HG03432 (cell line): ENCODE measurements around the gene DPYD.
"Not testable (repeated sequence)": the region's sequence is repeated elsewhere in the genome, so short reads cannot be mapped to it uniquely, and the experiment has no call there.

Experiments used
- ATAC-seq: cut with Tn5 transposase; IDR thresholded peaks from one replicate; pipeline ENCODE4 v1.9.1; 2021; ENCODE audit warnings: mild to moderate bottlenecking, moderate library complexity; ENCODE audit not compliant: unreplicated experiment

The DPYD gene

DNA sequence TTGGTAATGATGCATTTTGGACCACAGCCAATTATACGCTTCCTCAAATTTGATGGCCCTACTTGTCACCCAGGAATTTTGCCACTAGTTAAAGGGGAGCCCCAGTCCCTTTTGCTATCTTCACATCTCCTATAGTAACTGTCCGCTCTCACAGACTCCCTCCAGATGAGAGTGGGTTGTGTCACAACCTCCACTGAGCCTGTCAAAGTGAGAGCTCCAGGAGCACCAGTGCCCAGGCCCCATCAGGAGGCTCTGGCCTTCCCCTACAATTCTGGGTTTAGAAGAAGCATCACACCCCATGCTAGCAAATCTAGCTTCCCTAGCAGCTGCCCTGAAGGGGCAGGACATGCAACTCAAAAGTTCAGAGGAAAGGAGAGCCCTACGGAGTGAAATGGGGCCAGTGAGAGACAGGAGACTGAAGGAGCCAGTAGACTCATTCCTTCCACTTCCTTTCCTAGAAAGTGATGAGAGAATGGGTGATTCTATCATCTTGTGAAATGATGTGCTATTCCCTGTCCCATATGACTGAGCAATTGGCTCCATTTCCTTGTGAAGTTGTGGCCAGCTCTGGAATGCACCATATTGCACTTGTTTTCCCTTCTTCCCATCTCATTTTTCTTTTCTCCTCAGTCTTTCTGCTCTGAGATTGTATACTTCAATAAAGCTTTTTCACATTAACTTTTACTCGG lies 541.3 kb downstream of the DPYD start:
- ATAC-seq: no peak

DNA sequence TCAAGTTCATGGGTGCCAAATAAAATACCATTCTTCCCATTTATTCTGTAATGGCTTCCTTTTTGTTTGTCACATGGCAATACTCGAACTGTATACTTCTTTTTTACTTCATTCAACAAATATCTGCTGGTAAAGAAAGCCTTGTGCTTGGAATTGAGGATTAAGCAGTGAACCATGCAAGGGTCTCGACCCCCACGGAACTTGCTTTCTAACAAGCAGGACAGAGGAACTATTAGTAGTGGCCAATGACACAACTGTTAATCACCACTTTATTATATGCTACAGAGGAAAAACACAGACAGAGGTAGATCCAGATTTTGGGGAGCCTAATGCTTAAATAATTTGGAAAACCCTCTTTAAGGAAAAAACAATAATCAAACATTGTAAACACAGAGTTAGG lies 542.2 kb downstream of the DPYD start:
- ATAC-seq: no peak

DNA sequence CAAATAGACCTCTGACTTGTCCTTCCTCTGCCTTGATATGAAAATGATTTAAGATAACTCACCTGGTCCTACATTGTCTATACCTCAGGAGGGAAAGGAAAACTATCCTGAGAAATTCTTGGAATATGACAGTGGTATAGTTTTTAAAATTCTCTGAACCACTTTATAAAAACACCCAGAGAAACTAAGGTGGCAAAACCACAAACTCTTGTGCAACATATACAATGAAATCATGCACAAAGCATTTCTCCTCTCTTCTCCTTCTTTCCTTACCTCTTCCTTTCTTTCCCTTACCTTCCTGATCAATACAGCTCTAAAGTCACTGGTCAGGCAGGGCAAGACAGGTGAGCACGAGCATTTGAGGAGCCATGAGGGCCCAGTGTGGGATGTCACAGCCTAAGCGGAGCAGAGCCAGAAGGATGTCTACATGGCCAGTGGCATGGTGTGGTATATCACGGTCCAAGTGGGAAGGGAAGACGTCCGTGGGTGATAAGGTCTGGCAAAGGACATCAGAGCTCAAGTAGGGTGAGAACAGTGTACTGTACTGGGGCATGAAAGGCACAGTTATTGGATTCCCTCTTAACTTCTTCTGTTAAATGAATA lies 543.3 kb downstream of the DPYD start:
- no peak for ATAC-seq

DNA sequence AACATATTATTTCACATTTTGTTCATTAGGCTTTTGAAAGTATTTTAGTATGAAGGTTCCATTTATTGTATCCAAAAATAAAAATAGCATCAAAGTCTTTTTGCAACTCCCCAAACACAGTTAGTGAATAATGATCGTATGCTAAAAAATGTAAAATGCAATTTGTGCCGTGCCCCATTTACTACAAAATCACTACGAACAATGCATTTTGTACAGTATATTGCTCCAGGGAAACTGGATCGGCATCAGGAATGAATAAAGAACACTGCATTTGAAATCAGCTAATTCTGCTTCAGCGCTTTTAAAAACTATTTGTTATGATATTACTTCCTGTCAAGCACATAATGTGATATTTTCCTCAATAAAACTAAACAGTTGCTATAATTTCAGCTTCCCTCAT lies 547.8 kb downstream of the DPYD start:
- no peak for ATAC-seq

DNA sequence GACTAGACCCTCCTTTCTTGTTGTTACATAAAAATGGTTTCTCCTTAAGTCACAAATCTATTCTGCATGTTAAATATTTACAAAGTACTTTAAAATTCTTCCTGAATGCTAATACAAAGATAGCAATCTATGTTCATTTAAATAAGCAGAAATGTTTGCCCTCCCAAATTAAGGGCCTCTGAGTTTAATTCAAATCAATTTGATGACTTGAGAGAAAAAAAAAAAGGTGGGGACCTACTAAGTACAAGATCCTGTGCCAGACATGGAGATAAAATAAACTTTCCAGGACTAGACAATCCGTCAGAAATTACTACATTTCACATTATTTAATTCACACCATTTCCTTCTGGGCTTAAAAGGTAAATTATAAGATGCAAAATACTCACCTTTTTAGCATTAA lies 548.3 kb downstream of the DPYD start:
- no peak for ATAC-seq

DNA sequence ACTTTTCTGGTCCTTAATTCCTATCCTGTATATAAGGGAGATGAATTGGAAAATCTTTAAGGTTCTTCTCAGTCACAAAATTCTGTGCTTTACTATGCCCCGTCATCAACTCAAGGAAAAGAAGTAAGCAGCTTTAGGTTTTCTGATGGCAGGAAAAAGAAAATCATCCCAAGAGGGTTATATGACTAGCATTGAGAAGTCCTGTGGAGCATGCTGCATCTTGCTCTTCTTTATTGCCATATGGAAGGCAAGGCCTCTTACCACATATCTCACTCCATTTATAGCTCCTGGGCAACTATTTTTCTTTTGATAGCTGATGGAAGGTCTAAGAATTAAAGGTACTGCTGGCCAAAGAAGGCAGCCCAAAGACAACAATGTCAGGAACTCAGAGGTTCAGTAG lies 552.5 kb downstream of the DPYD start:
- ATAC-seq: no peak

DNA sequence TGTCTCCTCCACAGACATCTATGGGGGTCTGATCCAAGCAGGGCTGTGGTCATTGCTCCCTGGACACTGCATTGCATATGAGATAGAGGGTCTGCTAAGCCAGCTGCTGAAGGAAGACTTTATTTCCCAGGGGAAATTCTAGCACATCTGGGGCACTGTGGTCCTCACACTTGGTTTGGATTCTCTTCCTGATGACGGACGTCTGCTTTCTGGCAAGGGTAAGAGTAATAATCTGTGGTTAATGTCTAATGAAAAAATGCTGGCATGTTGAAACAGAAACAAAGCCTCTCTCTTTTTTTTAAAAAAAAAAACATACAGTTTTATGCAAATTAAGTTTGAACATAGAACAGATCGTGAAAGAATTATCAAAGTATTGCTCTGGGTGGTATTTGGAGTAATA lies 553.9 kb downstream of the DPYD start:
- no peak for ATAC-seq

DNA sequence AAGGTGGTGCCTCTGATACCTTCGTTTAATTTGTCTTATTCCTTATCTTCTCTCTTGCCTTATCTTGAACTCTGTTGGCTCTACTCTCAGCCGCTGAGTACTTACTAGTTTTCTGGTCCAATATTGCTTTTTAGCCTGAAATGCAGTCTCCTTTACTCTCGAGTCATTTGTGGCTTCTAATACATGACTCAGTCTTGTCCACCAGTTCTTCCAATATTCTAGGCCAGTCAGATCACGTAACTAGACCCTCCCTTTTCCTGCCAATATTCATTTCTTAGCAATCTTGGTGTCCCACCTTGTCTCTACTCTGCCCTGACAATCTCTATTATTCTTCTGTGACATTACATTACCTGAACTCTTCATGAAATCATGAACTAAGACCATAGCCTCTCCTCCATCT lies 555.8 kb downstream of the DPYD start:
- ATAC-seq: no peak

DNA sequence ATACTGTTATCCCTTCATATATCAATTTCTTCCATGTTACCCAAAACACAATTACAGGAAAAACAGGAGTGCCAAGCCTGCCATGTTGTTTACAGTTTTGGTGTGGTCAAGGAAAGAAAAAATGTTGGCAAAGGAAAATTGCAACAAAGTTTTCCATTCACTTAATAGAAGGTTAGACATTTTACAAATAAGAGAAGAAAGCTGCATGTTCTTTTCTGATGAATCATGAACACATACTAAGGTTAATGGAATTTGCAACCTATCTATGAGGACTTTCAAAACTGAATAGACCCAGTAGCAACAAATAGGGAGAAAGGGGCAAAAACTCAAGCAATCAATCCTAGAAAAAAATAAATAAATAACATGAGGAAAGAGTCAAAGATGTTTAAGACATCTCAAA lies 556.7 kb downstream of the DPYD start:
- no peak for ATAC-seq

DNA sequence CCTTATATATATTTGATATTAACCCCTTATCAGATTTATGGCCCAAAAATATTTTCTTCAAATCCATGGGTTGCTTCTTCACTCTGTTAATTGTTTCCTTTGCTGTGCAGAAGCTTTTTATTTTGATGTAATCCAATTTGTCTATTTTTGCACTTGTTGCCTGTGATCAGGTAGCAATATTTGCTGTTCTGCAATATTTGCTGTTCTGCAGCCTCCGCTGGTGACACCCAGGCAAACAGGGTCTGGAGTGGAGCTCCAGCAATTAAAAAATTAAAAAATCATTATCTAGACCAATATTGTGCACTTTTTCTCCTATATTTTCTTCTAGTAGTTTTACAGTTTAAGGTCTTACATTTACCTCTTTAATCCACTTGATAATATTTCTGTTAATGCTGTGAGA lies 564.5 kb downstream of the DPYD start:
- no peak for ATAC-seq

DNA sequence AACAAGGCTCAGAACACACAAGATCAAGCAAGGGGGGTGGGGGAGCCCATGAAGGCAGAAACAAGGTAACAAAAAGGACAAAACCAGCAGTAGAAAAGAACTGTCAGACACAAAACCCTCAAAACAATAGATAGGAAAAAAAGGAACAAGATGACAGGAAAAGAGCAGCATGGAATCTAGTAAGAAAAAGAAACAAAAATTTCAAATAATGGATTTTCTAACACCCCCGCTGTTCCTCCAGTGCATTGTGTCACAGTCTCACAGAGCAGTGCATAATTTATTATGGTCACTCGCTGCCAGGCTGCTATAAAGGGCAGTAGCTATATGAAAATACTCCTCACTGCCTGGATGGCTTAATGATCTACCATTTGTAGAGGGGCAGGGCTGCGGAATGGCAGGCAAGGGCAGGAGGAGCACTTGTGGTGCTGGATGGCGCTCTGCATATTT lies 567.9 kb downstream of the DPYD start:
- no peak for ATAC-seq

DNA sequence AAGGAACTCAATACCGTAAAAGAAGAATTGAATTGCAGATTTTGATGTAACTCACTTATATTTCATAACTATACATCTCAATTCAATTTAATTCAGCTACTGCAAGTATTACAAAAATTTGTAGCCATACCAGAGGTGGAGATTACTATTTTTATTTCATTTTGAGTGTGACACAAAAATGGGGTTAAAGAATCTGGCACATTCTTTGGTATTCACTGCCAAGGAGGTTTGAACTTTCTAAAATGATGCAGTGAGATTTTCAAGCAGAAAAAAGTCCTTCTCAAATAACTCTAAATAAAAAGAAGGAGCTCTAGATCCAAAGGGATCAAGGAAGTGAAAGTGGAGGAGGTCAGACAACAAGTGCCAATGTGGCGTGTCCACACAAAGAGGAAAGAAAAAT lies 569.0 kb downstream of the DPYD start:
- ATAC-seq: no peak

DNA sequence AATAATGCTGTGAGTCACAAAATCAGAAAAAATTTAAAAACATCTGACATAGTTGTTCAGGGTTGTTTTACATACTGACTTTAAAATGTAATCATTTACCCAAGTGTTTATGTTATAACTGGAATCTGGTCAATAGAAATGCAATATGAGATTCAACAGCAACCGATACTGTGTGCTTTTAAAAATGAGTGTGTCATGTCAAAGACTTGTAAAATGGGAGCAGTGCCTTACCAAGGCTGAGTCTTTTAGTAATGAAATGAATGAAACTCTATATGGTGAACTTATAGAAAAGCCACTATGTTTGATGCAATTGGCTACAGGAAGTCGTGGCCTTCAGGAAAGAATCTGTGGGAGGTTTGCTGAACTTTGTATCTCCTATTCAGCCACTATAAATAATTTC lies 570.2 kb downstream of the DPYD start:
- no peak for ATAC-seq

DNA sequence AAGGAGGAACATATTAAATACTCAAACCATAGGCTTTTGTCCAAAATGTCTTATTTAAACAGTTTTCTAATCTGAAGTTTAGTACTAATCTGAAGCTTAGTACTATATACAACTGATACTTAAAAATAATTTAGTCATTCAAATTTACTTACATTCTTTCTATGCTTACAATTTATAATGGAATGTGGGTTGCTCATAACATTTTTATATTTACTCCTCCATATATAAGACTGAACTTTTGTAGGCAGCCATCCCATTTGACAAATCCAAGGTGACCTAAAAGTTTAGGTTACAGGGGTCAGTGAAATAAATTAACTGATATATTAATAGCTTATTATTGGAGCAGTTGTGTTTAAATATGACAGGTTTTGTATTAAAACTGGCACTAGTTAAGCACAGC lies 570.6 kb downstream of the DPYD start:
- no peak for ATAC-seq

DNA sequence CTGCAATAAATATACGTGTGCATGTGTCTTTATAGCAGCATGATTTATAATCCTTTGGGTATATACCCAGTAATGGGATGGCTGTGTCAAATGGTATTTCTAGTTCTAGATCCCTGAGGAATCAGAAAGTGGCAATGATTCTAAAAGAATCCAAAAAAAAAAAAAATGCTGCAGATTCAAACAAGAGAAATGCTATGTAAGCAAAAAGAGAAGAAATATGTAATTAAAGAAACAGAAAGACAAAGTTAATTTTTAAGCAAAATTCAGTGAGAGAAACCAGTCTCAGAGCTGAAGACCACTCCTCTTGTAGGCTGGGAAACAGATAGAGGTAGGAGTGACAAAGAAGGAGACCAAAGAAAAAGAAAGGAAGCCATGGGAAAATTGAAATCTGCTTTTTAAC lies 571.0 kb downstream of the DPYD start:
- ATAC-seq: not testable (repeated sequence)

DNA sequence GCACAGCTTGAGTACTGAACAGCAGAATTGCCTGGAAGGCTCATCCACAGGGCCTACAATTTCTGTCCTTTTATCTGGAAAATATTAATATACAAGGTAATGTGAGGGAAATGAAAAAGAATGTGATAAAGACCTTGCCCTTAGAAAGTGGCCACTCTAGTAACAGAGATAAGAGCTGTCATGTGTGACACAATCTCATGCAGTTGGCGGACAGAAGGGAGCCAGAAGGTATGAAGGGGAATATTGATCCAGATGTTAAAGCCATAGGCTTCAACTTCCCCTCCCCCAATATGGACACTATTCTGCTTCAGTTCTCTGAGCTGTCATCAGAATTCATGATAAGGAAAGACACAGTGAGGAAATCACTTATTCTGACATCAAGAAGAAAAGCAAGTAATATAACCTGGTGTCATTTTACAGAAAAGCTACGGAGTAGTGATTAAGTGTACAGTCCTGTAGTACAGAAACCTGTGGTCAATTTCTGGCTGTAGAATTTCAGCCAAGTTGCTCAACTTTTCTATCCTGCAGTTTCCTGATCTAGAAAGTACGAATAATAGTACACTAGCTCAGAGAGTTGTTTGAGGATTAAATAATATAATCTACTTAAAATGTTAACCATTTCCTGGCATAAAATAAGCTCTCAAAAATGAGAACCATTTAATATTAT lies 572.1 kb downstream of the DPYD start:
- ATAC-seq: no peak

DNA sequence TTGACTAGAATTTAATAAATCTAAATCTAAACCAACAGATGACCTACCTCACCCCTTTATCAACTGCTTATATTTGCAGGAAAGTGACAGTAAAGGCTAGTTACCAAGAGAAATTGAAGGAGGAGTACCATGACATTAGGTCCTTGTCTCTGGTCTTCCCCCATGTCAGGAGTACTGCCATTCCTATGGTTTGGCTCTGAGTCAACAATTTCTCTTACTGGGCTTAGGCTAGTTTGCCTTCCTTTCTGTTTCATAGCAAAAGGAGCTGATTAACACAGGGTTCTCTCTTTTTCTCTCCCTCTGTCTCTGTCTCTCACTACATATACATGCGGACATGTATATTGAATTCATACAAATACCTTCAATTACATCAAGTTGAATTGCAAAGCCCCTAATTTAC lies 579.9 kb downstream of the DPYD start:
- ATAC-seq: no peak

DNA sequence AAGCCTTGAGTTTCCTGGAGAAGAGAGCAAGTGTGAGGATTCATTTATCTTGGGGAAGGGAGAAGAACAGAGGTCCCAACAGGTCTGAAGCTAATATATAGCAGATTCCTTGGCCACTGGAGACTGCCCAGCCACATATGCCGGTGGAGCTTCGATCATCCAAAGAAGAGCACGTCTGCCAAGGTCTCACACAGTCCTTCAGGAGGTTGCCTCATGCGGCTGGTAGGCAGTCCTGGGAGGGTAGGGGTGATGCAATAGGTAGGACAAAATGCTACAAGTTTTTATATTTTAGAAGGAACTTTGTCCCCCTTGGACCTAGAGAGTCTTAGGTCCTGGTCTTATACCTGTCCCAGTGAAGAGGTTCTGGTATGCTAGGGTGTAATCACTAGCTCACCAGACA lies 582.5 kb downstream of the DPYD start:
- ATAC-seq: no peak

DNA sequence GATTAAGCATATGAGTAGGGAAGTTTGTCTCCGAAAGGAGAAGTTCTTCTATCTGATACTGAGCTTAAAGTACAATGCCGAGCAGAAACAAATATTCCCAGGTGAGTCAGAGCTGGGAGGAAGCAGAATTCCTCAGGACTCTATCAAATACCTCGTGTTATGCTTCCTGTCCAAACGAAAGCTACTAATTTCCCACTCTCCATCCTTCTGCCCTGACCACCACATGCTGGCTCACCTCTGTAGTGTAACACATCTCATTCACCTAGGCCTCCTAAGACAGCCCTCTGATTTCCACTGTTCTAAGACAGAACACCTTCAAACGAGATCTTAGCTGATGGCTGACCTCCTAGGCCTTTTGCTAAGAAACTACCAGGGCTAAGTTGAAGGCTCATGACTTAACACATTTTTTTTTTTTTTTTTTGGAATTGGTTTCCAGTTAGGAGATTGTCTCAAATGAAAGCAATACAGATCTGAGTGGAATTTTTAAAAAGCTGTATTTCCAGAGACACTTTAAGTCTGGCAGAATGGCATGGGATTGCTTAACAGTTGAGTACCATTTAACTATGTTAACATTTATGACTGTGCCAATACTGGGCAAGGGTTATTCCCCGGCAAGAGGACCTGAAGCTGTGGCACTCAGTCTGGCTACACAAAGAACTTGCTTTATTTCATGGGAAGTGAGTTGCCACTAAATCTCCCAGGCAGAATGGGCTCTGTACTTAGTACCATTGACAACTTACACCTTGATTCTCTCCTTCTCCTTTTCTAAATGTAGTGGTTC lies 583.4 kb downstream of the DPYD start:
- ATAC-seq: no peak

DNA sequence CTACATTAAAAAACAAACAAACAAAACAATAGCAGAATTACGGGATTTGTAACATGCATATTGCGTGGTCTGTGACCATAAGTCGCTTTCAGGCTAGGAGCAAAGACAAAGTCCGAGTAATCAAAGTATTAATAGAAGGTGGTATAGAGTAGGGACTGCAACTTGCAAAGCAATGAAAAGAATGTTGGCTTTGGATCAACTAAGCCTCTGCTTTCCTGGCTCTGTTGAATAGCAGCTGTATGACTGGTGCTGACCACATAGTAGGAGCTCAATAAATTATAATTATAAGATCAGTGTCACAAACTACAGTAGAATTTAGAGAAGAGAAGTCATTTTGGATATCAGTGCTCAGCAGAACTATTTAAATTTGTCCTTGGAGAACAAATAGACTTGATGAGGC lies 586.4 kb downstream of the DPYD start:
- no peak for ATAC-seq

DNA sequence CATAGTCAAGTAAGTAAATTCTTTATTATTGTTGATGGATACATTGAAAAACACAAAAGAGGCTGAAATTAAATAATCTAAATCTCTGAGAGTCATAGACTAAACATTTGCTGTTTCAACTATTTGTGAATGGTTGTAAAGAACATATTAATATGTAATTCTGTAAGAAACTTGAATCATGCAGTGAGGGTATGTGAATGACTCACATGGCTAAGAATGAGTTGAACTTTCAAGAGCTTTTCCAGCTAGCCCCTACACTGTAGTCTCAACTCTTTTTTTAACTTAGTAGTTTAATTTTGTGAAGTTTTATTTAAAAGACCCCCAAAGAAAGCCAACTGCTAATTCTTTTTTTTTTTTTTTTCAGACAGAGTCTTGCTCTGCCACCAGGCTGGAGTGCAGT lies 588.1 kb downstream of the DPYD start:
- no peak for ATAC-seq

DNA sequence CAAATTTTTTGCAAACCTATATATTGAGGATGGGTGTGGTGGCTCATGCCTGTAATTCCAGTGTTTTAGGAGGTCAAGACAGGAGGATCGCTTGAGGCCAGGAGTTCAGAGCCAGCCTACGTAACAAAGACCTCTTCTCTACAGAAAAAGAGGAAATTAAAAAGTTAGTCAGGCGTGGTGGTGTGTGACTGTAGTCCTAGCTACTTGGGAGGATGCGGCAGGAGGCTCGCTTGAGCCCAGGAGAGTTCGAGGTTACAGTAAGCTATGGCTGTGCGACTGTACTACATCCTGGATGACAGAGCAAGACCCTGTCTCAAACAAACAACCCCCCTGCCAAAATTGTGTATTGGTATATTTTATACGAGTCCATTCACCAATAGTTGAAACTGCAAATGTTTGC lies 589.7 kb downstream of the DPYD start:
- peak; percentile 48 for ATAC-seq
